GM12875 (cell line): ENCODE results near the gene NHLH1.

Experiments
- H3K4me3 ChIP-seq: one replicate; pipeline ENCODE4 v1.5.1; 2011; ENCODE audit warnings: low read depth, low read length, control low read depth
- TF ChIP-seq, protein P1 (sequence below): IDR thresholded peaks from 2 replicates; pipeline ENCODE4 v1.5.1; 2011; ENCODE audit warnings: low read depth, mild to moderate bottlenecking, control low read depth, inconsistent platforms, low read length, moderate library complexity, borderline replicate concordance; ENCODE audit not compliant: insufficient read depth

The NHLH1 gene

GRCh38 chr1:160363951-160364735 lies 2.7 kb upstream of the NHLH1 start:
- H3K4me3 ChIP-seq = no peak overlapping the region

GRCh38 chr1:160365325-160365724 lies 1.5 kb upstream of the NHLH1 start:
- no peak overlapping the region for H3K4me3 ChIP-seq
- TF ChIP-seq, protein P1, sequence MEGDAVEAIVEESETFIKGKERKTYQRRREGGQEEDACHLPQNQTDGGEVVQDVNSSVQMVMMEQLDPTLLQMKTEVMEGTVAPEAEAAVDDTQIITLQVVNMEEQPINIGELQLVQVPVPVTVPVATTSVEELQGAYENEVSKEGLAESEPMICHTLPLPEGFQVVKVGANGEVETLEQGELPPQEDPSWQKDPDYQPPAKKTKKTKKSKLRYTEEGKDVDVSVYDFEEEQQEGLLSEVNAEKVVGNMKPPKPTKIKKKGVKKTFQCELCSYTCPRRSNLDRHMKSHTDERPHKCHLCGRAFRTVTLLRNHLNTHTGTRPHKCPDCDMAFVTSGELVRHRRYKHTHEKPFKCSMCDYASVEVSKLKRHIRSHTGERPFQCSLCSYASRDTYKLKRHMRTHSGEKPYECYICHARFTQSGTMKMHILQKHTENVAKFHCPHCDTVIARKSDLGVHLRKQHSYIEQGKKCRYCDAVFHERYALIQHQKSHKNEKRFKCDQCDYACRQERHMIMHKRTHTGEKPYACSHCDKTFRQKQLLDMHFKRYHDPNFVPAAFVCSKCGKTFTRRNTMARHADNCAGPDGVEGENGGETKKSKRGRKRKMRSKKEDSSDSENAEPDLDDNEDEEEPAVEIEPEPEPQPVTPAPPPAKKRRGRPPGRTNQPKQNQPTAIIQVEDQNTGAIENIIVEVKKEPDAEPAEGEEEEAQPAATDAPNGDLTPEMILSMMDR = no peak

More at GRCh38 chr1:160363951-160364735, 2.7 kb upstream of the NHLH1 start:
- TF ChIP-seq, protein P1 = no peak

- no peak overlapping the region for H3K4me3 ChIP-seq
These were observed 637 bp downstream of the NHLH1 start for GRCh38 chr1:160367516-160367900.

DNA sequence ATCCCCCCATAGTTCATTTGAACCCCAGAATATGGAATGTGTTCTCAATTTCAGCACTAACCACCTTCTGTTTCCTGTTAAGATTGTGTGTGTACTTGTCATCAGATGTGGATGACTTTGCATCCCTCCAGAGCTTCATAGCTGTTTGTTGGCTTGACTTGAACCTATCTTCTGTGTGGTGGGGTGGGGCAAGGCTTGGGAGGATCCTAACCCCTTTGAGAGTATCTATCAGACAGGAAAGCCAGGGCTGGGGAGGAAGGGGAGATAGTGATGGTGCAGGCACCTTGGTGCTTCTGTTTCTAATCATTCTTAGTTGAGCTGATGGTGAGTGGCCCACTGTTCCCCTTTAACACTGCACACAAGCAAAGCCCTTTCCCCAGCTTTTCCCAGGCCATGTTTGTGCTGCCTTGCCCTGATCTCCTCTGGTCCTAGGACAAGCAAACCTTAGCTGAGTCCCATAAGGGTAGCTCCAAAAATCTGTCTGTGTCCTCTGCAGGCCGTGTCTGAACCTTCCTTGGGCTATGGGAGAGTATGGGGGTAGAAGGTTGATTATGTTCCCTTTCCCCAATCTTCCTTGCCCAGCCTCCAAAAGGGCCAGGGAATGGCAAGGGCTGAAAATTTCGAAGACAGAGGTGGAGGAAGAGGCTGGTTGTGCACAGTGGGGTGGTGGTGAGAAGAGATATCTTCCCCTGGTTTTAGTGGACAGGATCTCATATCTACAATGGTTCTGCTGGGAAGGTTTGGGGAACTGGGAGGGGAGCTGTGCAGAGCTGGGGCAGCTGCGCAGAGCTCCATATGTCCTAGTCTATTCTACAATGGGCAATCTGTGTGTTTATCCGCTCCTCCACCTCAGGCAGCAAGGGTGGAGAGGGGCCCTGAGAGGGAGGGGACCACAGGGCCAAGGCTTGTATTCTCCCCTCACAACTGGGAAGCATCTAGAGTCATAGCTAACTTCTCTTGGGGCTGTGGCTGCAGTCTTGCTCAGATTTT lies 1.4 kb downstream of the NHLH1 start:
- TF ChIP-seq, protein P1 = no peak
- no peak overlapping the region for H3K4me3 ChIP-seq

More at GRCh38 chr1:160367516-160367900, 637 bp downstream of the NHLH1 start:
- TF ChIP-seq, protein P1 = no peak

- H3K4me3 ChIP-seq = no peak overlapping the region
- TF ChIP-seq, protein P1 = no peak
These were observed 2.2 kb downstream of the NHLH1 start for GRCh38 chr1:160369087-160369486.

DNA sequence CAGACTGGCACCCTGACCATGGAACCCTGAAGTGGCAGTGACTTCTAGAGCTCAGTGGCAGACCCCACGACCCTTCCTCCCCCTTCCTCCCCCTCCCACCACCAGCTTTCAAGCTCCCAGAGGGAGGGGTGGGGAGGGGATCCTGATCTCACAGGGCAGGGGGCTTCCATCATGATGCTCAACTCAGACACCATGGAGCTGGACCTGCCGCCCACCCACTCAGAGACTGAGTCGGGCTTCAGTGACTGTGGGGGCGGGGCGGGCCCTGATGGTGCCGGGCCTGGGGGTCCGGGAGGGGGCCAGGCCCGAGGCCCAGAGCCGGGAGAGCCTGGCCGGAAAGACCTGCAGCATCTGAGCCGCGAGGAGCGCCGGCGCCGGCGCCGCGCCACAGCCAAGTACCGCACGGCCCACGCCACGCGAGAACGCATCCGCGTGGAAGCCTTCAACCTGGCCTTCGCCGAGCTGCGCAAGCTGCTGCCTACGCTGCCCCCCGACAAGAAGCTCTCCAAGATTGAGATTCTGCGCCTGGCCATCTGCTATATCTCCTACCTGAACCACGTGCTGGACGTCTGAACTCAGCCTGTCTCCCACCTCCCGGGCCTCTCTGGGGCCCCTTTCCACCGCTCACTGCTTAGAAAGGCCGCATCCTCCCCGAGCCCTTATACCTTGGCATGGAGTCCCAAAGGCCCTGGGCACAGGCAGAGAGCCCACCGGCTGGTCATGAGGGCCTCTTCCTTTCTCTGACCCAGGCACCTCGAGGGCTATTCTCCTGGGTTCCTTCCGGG lies 3.9 kb downstream of the NHLH1 start:
- H3K4me3 ChIP-seq = no peak overlapping the region
- TF ChIP-seq, protein P1 = no peak
